ENCODE measurements around the gene HTR3A.

GRCh38 chr11:114027926-114028325, 53.0 kb downstream of the HTR3A start:
- no peak for TF ChIP-seq CTCF (IDR thresholded peaks at IDR 0.05)
- no peak for TF ChIP-seq ZFX (IDR thresholded peaks at IDR 0.05; ENCODE audit: borderline replicate concordance)
